ENCODE measurements around the gene SERPINA12.

- TF ChIP-seq ZNF274 (IDR thresholded peaks at IDR 0.05; ENCODE audit: low read depth, low read length), result no peak
- TF ChIP-seq YY1 (IDR thresholded peaks at IDR 0.05; ENCODE audit: insufficient read depth, insufficient read length), result no peak
Observed at GRCh38 chr14:94491511-94491910, 17.8 kb downstream of the SERPINA12 start.
